ENCODE results near the gene MYO1E. TPM values are rescaled to one million over a fixed set of nuclear protein-coding genes. Genes with fewer than 3 reads are reported as not detected.
A peak's percentile ranks its signal among the peaks of the same experiment; 100 is the strongest.

Gene MYO1E
- polyA plus RNA-seq, 4 donors: 32.3 to 164 (median 104) TPM

GRCh38 chr15:59262316-59262715, 110.4 kb downstream of the MYO1E start:
- Histone ChIP-seq H3K9me3 (ENCODE audit: control insufficient read depth in 2 of 2, insufficient read depth in 1 of 2, low read depth in 1 of 2, low read length in 1 of 2) (no peaks in the 10 kb centered on the region), H3K4me1 (ENCODE audit: control insufficient read depth in 3 of 3, insufficient read depth in 2 of 3, low read depth in 1 of 3, low read length in 2 of 3) (peaks cover 0 to 19% (median 2%) of the 10 kb centered on the region in 3 donors), H3K4me3 (ENCODE audit: low read depth in 1 of 3, low read length in 3 of 3) (no peak overlapping the region), H3K36me3 (ENCODE audit: control insufficient read depth in 3 of 3, insufficient read depth in 2 of 3, low read depth in 1 of 3, low read length in 3 of 3) (peaks cover 0 to 23% (median 0%) of the 10 kb centered on the region in 3 donors), H3K27ac (ENCODE audit: low read depth in 1 of 3, low read length in 2 of 3) (no peak overlapping the region), H3K27me3 (ENCODE audit: control insufficient read depth in 3 of 3, insufficient read depth in 3 of 3, low read length in 3 of 3) (no peaks in the 10 kb centered on the region)
- FAIRE-seq (no peak), DNase-seq (no peak)
- 94 to 97% (median 96%) methylated on average over 7 of the region's 7 CpGs for WGBS, 3 donors

GRCh38 chr15:59260090-59260489, 112.6 kb downstream of the MYO1E start:
- peak overlapping the region in 2 of 3 donors; percentile 3 to 12 for H3K27ac ChIP-seq (ENCODE audit: low read depth in 1 of 3, low read length in 2 of 3)
- no peaks in the 10 kb centered on the region for H3K9me3 ChIP-seq (ENCODE audit: control insufficient read depth in 2 of 2, insufficient read depth in 1 of 2, low read depth in 1 of 2, low read length in 1 of 2)
- H3K4me3 ChIP-seq (ENCODE audit: low read depth in 1 of 3, low read length in 3 of 3): no peak overlapping the region
- peak; percentile 68 to 83 for DNase-seq
- H3K4me1 ChIP-seq (ENCODE audit: control insufficient read depth in 3 of 3, insufficient read depth in 2 of 3, low read depth in 1 of 3, low read length in 2 of 3): peaks cover 0 to 35% (median 4%) of the 10 kb centered on the region in 3 donors
- 19 to 56% (median 46%) methylated on average over 6 of the region's 6 CpGs for WGBS, 3 donors
- H3K36me3 ChIP-seq (ENCODE audit: control insufficient read depth in 3 of 3, insufficient read depth in 2 of 3, low read depth in 1 of 3, low read length in 3 of 3): peaks cover 0 to 24% (median 0%) of the 10 kb centered on the region in 3 donors
- FAIRE-seq: no peak
- H3K27me3 ChIP-seq (ENCODE audit: control insufficient read depth in 3 of 3, insufficient read depth in 3 of 3, low read length in 3 of 3): no peaks in the 10 kb centered on the region

GRCh38 chr15:59259137-59259943, 113.3 kb downstream of the MYO1E start:
- 87 to 91% (median 90%) methylated on average over 5 of the region's 5 CpGs for WGBS, 3 donors
- Histone ChIP-seq H3K9me3 (ENCODE audit: control insufficient read depth in 2 of 2, insufficient read depth in 1 of 2, low read depth in 1 of 2, low read length in 1 of 2) (no peaks in the 10 kb centered on the region), H3K27me3 (ENCODE audit: control insufficient read depth in 3 of 3, insufficient read depth in 3 of 3, low read length in 3 of 3) (no peaks in the 10 kb centered on the region), H3K36me3 (ENCODE audit: control insufficient read depth in 3 of 3, insufficient read depth in 2 of 3, low read depth in 1 of 3, low read length in 3 of 3) (peaks cover 0 to 26% (median 0%) of the 10 kb centered on the region in 3 donors), H3K27ac (ENCODE audit: low read depth in 1 of 3, low read length in 2 of 3) (peak overlapping the region in 1 of 3 donors; percentile 3), H3K4me3 (ENCODE audit: low read depth in 1 of 3, low read length in 3 of 3) (no peak overlapping the region), H3K4me1 (ENCODE audit: control insufficient read depth in 3 of 3, insufficient read depth in 2 of 3, low read depth in 1 of 3, low read length in 2 of 3) (peaks cover 0 to 37% (median 4%) of the 10 kb centered on the region in 3 donors)
- DNase-seq: no peak
- FAIRE-seq: no peak

GRCh38 chr15:59258317-59258716, 114.4 kb downstream of the MYO1E start:
- FAIRE-seq (no peak), DNase-seq (no peak)
- peaks cover 0 to 37% (median 4%) of the 10 kb centered on the region in 3 donors for H3K4me1 ChIP-seq (ENCODE audit: control insufficient read depth in 3 of 3, insufficient read depth in 2 of 3, low read depth in 1 of 3, low read length in 2 of 3)
- no peak overlapping the region for H3K4me3 ChIP-seq (ENCODE audit: low read depth in 1 of 3, low read length in 3 of 3)
- H3K9me3 ChIP-seq (ENCODE audit: control insufficient read depth in 2 of 2, insufficient read depth in 1 of 2, low read depth in 1 of 2, low read length in 1 of 2): no peaks in the 10 kb centered on the region
- WGBS, 3 donors: 72 to 75% (median 72%) methylated on average over 4 of the region's 4 CpGs
- H3K27me3 ChIP-seq (ENCODE audit: control insufficient read depth in 3 of 3, insufficient read depth in 3 of 3, low read length in 3 of 3): no peaks in the 10 kb centered on the region
- H3K27ac ChIP-seq (ENCODE audit: low read depth in 1 of 3, low read length in 2 of 3): no peak overlapping the region
- peaks cover 0 to 29% (median 0%) of the 10 kb centered on the region in 3 donors for H3K36me3 ChIP-seq (ENCODE audit: control insufficient read depth in 3 of 3, insufficient read depth in 2 of 3, low read depth in 1 of 3, low read length in 3 of 3)

GRCh38 chr15:59257140-59257539, 115.5 kb downstream of the MYO1E start:
- peak overlapping the region in 1 of 3 donors; percentile 70 for H3K27ac ChIP-seq (ENCODE audit: low read depth in 1 of 3, low read length in 2 of 3)
- H3K4me3 ChIP-seq (ENCODE audit: low read depth in 1 of 3, low read length in 3 of 3): no peak overlapping the region
- H3K36me3 ChIP-seq (ENCODE audit: control insufficient read depth in 3 of 3, insufficient read depth in 2 of 3, low read depth in 1 of 3, low read length in 3 of 3): peaks cover 0 to 27% (median 0%) of the 10 kb centered on the region in 3 donors
- peaks cover 0 to 37% (median 4%) of the 10 kb centered on the region in 3 donors for H3K4me1 ChIP-seq (ENCODE audit: control insufficient read depth in 3 of 3, insufficient read depth in 2 of 3, low read depth in 1 of 3, low read length in 2 of 3)
- H3K9me3 ChIP-seq (ENCODE audit: control insufficient read depth in 2 of 2, insufficient read depth in 1 of 2, low read depth in 1 of 2, low read length in 1 of 2): no peaks in the 10 kb centered on the region
- WGBS, 3 donors: 70 to 74% (median 73%) methylated on average over 4 of the region's 4 CpGs
- no peaks in the 10 kb centered on the region for H3K27me3 ChIP-seq (ENCODE audit: control insufficient read depth in 3 of 3, insufficient read depth in 3 of 3, low read length in 3 of 3)
- DNase-seq (no peak), FAIRE-seq (no peak)

GRCh38 chr15:59256482-59256881, 116.2 kb downstream of the MYO1E start:
- H3K4me3 ChIP-seq (ENCODE audit: low read depth in 1 of 3, low read length in 3 of 3): no peak overlapping the region
- no peaks in the 10 kb centered on the region for H3K27me3 ChIP-seq (ENCODE audit: control insufficient read depth in 3 of 3, insufficient read depth in 3 of 3, low read length in 3 of 3)
- peaks cover 0 to 23% (median 0%) of the 10 kb centered on the region in 3 donors for H3K36me3 ChIP-seq (ENCODE audit: control insufficient read depth in 3 of 3, insufficient read depth in 2 of 3, low read depth in 1 of 3, low read length in 3 of 3)
- H3K9me3 ChIP-seq (ENCODE audit: control insufficient read depth in 2 of 2, insufficient read depth in 1 of 2, low read depth in 1 of 2, low read length in 1 of 2): no peaks in the 10 kb centered on the region
- peaks cover 0 to 37% (median 4%) of the 10 kb centered on the region in 3 donors for H3K4me1 ChIP-seq (ENCODE audit: control insufficient read depth in 3 of 3, insufficient read depth in 2 of 3, low read depth in 1 of 3, low read length in 2 of 3)
- no peak for FAIRE-seq
- peak overlapping the region in 2 of 3 donors; percentile 65 to 70 for H3K27ac ChIP-seq (ENCODE audit: low read depth in 1 of 3, low read length in 2 of 3)
- DNase-seq: peak; percentile 53 to 70
- 16 to 52% (median 36%) methylated on average over 8 of the region's 8 CpGs for WGBS, 3 donors

GRCh38 chr15:59255680-59256336, 116.9 kb downstream of the MYO1E start:
- FAIRE-seq (peak; percentile 53), DNase-seq (peak; percentile 94 to 95)
- Histone ChIP-seq H3K9me3 (ENCODE audit: control insufficient read depth in 2 of 2, insufficient read depth in 1 of 2, low read depth in 1 of 2, low read length in 1 of 2) (no peaks in the 10 kb centered on the region), H3K36me3 (ENCODE audit: control insufficient read depth in 3 of 3, insufficient read depth in 2 of 3, low read depth in 1 of 3, low read length in 3 of 3) (peaks cover 0 to 24% (median 0%) of the 10 kb centered on the region in 3 donors), H3K27ac (ENCODE audit: low read depth in 1 of 3, low read length in 2 of 3) (peak overlapping the region; percentile 50 to 89 (median 88)), H3K4me3 (ENCODE audit: low read depth in 1 of 3, low read length in 3 of 3) (no peak overlapping the region), H3K4me1 (ENCODE audit: control insufficient read depth in 3 of 3, insufficient read depth in 2 of 3, low read depth in 1 of 3, low read length in 2 of 3) (peaks cover 0 to 37% (median 4%) of the 10 kb centered on the region in 3 donors), H3K27me3 (ENCODE audit: control insufficient read depth in 3 of 3, insufficient read depth in 3 of 3, low read length in 3 of 3) (no peaks in the 10 kb centered on the region)
- 17 to 53% (median 34%) methylated on average over 7 of the region's 7 CpGs for WGBS, 3 donors

GRCh38 chr15:59252137-59252536, 120.5 kb downstream of the MYO1E start:
- Histone ChIP-seq H3K27ac (ENCODE audit: low read depth in 1 of 3, low read length in 2 of 3) (no peak overlapping the region), H3K9me3 (ENCODE audit: control insufficient read depth in 2 of 2, insufficient read depth in 1 of 2, low read depth in 1 of 2, low read length in 1 of 2) (no peaks in the 10 kb centered on the region), H3K27me3 (ENCODE audit: control insufficient read depth in 3 of 3, insufficient read depth in 3 of 3, low read length in 3 of 3) (no peaks in the 10 kb centered on the region), H3K4me3 (ENCODE audit: low read depth in 1 of 3, low read length in 3 of 3) (no peak overlapping the region), H3K4me1 (ENCODE audit: control insufficient read depth in 3 of 3, insufficient read depth in 2 of 3, low read depth in 1 of 3, low read length in 2 of 3) (peaks cover 0 to 24% (median 4%) of the 10 kb centered on the region in 3 donors), H3K36me3 (ENCODE audit: control insufficient read depth in 3 of 3, insufficient read depth in 2 of 3, low read depth in 1 of 3, low read length in 3 of 3) (peaks cover 0 to 22% (median 5%) of the 10 kb centered on the region in 3 donors)
- FAIRE-seq (no peak), DNase-seq (no peak)
- WGBS, 3 donors: 72 to 85% (median 77%) methylated on average over 5 of the region's 5 CpGs
